Lower leg skin (tissue), 4 donors: ENCODE results near the gene KRTAP10-1. TPM values are rescaled to one million over a fixed set of nuclear protein-coding genes. Genes with fewer than 3 reads are reported as not detected.

Experiments used
- DNase-seq, 2 donors: peaks; one replicate each; pipeline ENCODE4 v3.0.0-alpha.2; 2019; ENCODE audit warnings: low spot score in 2 of 2
- H3K4me3 ChIP-seq: fragments of 200-600 bp; sonication (generic); 2 replicates; pipeline ENCODE4 v1.5.1; 2017; ENCODE audit warnings: mild to moderate bottlenecking, low read depth; ENCODE audit not compliant: poor library complexity, severe bottlenecking
- CTCF ChIP-seq, 3 donors: fragments of 450-650 bp; IDR thresholded peaks; one replicate each; pipeline ENCODE4 v1.5.1; 2016; ENCODE audit warnings: antibody characterized with exemption in 3 of 3, mild to moderate bottlenecking in 3 of 3, moderate library complexity in 2 of 3
- POLR2A ChIP-seq, 2 donors: fragments of 450-650 bp; IDR thresholded peaks; one replicate each; pipeline ENCODE4 v1.6.1; 2016 to 2017; ENCODE audit warnings: antibody characterized with exemption in 2 of 2, mild to moderate bottlenecking in 1 of 2, moderate library complexity in 1 of 2
- WGBS, 2 donors: methylation state at CpG; one replicate each; pipeline ENCODE4 v1.1.5; 2018; 5-methylcytosine and 5-hydroxymethylcytosine counted together
- intact Hi-C: fragments of 100-400 bp; cut with DNase I; formaldehyde crosslinking; loops from one replicate; pipeline ENCODE4 v1.15.0; 2023; ENCODE audit warnings: low total_unique reads
- total RNA-seq, 4 donors: library from RNA; depleted of rRNA; stranded (reverse); fragments of >200 nt; gene quantifications; one replicate each; pipeline ENCODE4 v1.1.0, GENCODE V29; 2016

The KRTAP10-1 gene
- total RNA-seq, 4 donors from 2014 or later = 3.0 TPM; not detected in 3

DNA sequence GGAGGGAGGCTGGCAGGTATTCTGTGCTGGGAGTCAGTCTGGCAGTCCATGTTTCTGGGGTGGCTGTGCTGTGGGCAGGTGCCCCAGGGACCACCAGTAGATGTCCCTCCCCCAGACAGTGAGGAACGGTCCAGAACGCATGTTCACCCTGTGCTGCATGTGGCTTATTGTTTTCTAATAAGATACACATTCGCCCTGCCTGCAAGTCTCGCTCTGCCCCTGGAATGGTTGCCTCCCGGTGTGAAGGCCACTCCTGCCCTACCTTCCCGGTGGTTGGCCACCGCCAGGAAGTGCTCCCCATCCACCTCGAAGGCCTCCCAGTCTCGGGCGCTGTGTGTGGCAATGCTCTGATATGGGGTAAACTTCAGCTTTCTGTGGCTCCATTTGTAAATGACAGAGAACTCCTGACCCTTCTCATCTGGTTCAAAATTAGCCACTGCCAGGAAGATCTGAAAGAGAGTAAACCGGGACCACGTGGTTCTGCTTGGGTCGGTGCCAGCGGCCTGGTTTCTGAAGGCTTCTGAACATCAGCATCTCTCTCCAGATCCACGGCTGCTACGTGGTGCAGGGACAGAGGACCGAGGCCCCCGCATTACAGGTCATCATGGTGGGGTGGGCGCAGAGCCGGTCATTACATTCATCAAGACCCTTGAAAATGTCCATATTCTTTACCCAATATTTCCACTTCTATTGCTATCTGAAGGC, 14.5 kb downstream of the KRTAP10-1 start:
- DNase-seq = peak in 1 of 2 donors; percentile 80
- 78 to 81% methylated on average over 20 of the region's 20 CpGs for WGBS, 2 donors
- no peak overlapping the region for H3K4me3 ChIP-seq
- intact Hi-C loops = no loop called here
- TF ChIP-seq CTCF (IDR thresholded peaks at IDR 0.05) = no peak
- TF ChIP-seq POLR2A (IDR thresholded peaks at IDR 0.05) = no peak

DNA sequence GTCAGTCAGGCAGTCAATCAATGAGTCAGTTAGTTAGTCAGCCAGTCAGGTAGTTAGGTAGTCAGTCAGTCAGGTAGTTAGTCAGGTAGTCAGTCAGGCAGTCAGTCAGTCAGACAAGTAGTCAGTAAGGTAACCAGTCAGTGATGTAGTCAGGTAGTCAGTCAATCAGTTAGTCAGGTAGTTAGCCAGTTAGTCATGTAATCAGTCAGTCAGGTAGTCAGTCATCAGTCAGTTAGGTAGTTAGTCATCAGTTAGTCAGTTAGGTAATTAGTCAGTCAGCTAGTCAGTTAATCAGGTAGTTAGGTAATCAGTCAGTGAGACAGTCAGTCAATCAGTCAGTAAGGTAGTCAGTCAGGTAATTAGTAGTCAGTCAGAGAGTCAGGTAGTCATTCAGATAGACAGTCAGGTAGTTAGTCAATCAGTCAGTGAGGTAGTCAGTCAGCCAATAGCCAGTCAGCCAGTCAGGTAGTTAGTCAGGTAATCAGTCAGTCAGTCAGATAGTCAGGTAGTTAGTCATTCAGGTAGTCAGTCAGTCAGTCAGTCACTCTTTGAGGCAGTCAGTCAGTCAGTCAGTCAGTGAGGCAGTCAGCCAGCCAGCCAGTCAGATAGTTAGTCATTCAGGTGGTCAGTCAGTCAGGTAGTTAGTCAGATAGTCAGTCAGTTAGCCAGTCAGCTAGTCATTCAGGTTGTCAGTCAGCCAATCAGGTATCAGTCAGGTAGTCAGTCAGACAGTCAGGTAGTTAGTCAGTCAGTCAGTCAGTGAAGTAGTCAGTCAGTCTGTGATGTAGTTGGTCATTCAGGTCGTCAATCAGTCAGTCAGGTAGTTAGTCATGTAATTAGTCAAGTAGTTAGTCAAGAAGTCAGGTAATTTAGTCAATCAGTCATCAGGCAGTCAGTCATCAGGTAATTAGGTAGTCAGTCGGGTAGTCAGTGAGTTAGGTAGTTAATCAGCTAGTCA, 15.3 kb downstream of the KRTAP10-1 start:
- DNase-seq = peak in 1 of 2 donors; percentile 28
- intact Hi-C loops = no loop called here
- TF ChIP-seq POLR2A (IDR thresholded peaks at IDR 0.05) (no peak), CTCF (IDR thresholded peaks at IDR 0.05) (no peak)
- H3K4me3 ChIP-seq = no peak overlapping the region
- 81 to 89% methylated on average over 2 of the region's 2 CpGs for WGBS, 2 donors

DNA sequence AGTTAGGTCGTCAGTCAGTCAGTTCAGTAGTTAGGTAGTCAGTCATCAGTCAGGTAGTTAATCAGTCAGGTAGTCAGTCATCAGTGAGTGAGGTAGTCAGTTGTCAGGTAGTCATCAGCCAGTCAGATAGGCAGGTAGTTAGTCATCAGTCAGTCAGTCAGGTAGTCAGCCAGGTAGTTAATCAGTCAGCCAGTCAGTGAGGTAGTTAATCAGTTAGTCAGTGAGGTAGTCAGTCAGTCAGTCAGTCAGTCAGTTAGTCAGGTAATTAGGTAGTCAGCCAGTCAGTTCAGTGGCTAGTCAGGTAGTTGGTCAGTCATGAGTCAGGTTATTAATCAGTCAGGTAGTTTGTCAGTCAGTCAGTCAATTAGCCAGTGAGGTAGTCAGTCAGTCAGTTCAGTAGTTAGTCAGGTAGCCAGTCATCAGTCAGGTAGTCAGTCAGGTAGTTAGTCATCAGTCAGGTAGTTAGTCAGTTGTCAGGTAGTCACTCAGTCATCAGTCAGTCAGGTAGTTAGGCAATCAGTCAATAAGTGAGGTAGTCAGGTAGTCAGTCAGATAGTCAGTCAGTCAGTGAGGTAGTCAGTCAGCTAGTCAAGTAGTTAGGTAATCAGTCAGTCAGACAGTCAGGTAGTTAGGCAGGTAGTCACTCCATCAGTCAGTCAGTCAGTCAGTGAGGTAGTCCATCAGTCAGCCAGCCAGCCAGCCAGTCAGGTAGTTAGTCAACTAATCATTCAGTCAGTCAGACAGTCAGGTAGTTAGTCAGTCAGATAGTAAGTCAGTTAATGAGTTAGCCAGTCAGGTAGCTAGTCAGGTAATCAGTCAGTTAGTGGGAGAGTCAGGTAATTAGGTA, 16.2 kb downstream of the KRTAP10-1 start:
- no peak for DNase-seq
- H3K4me3 ChIP-seq = no peak overlapping the region
- TF ChIP-seq CTCF (IDR thresholded peaks at IDR 0.05) (no peak), POLR2A (IDR thresholded peaks at IDR 0.05) (no peak)
- intact Hi-C loops = no loop called here
- WGBS, 2 donors = 89 to 94% methylated on average over 1 of the region's 1 CpG

GRCh38 chr21:44522753-44523204, 17.2 kb downstream of the KRTAP10-1 start:
- TF ChIP-seq POLR2A (IDR thresholded peaks at IDR 0.05) (no peak), CTCF (IDR thresholded peaks at IDR 0.05) (no peak)
- peak in 1 of 2 donors; percentile 66 for DNase-seq
- no peak overlapping the region for H3K4me3 ChIP-seq
- intact Hi-C loops = no loop called here
- WGBS, 2 donors = 60% methylated on average over 1 of the region's 1 CpG; no CpG with 5 or more reads in 1 of the 2 donors
